Measurements from ENCODE around the gene ACSF2. TPM values are rescaled to one million over a fixed set of nuclear protein-coding genes. Genes with fewer than 3 reads are reported as not detected.
"Not testable (repeated sequence)": the region's sequence is repeated elsewhere in the genome, so short reads cannot be mapped to it uniquely, and the experiment has no call there.

ACSF2 gene
- total and polyA plus RNA-seq, 8 donors: 8.5 to 61.2 (median 22.5) TPM

DNA sequence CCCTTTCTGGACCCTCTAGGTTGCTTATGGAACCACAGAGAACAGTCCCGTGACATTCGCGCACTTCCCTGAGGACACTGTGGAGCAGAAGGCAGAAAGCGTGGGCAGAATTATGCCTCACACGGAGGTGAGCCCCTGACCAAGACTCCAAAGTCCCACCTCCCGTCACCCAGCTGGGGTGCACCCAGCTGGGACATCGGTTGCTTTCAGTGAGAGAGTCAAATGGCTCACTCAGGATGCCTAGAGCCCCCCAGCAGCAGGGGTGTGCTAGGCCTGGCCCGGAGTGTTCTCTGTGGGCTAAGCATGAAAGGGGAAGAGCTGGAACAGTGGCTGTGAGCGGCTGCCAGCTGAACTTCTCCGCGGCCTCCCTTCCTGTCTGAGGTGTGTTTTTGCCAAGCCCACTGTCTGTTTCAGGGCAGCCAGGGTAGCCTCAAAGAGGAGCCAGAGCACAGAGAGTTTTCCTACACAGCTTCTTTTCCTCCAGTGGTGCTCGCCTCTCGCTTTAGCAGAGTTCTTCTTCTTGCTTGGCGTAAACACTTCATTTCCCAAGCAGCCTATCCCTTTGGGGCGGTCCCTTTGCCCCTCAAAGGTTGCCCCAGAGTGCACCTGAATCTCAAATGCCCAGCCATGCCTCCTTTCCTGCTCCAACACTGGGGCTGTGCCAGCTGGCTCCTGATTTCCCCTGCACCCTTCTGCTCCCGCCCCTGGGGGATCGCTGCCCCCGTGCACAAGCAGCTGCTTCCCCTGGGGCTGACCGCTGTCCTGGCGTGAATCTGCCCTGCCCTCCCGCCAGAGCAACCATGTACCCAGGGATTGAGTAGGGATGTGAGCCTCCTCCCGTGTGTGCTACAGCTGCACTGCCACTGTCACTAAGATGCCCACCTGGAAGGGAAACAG is 45.2 kb downstream of the ACSF2 start:
- Histone ChIP-seq H3K9me3 (no peaks in the 10 kb centered on the region), H3K27me3 (no peaks in the 10 kb centered on the region), H3K4me3 (no peak overlapping the region), H3K4me1 (no peaks in the 10 kb centered on the region), H3K27ac (no peak overlapping the region), H3K36me3 (no peaks in the 10 kb centered on the region)
- TF ChIP-seq, protein P1, sequence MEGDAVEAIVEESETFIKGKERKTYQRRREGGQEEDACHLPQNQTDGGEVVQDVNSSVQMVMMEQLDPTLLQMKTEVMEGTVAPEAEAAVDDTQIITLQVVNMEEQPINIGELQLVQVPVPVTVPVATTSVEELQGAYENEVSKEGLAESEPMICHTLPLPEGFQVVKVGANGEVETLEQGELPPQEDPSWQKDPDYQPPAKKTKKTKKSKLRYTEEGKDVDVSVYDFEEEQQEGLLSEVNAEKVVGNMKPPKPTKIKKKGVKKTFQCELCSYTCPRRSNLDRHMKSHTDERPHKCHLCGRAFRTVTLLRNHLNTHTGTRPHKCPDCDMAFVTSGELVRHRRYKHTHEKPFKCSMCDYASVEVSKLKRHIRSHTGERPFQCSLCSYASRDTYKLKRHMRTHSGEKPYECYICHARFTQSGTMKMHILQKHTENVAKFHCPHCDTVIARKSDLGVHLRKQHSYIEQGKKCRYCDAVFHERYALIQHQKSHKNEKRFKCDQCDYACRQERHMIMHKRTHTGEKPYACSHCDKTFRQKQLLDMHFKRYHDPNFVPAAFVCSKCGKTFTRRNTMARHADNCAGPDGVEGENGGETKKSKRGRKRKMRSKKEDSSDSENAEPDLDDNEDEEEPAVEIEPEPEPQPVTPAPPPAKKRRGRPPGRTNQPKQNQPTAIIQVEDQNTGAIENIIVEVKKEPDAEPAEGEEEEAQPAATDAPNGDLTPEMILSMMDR (IDR thresholded peaks at IDR 0.05): no peak
- FAIRE-seq (no peak), ATAC-seq (no peak), DNase-seq (peak in 1 of 6 donors; percentile 12)
- intact Hi-C loops (cut with DNase I): loop anchor here in 2 of 3 donors (5.0 to 10.0 kb wide), 2 partner anchors 104 to 106 kb away; no protein-coding TSS in a partner anchor
- 84 to 85% methylated on average over 22 of the region's 22 CpGs for WGBS, 2 donors

DNA sequence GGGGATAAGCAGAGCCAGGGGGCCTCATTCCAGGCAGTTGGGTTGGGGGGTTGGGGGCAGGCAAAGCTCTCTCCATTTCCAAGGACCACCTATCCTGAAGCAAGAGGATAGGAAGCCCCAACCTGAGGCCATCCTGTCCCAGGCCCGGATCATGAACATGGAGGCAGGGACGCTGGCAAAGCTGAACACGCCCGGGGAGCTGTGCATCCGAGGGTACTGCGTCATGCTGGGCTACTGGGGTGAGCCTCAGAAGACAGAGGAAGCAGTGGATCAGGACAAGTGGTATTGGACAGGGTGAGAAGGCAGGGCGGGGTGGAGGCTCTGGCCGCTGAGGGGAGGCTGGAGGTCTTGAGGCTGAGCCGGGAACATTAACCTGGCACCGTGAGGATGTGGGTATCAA is 46.3 kb downstream of the ACSF2 start:
- 92 to 93% methylated on average over 10 of the region's 10 CpGs for WGBS, 2 donors
- Histone ChIP-seq H3K9me3 (no peaks in the 10 kb centered on the region), H3K27ac (no peak overlapping the region), H3K36me3 (no peaks in the 10 kb centered on the region), H3K4me1 (peaks cover 0 to 6% (median 2%) of the 10 kb centered on the region in 3 donors), H3K4me3 (no peak overlapping the region), H3K27me3 (no peaks in the 10 kb centered on the region)
- DNase-seq (no peak), FAIRE-seq (no peak), ATAC-seq (no peak)
- intact Hi-C loops (cut with DNase I): loop anchor here in 2 of 3 donors (5.0 to 10.0 kb wide), 2 partner anchors 105 to 107 kb away; no protein-coding TSS in a partner anchor
- TF ChIP-seq, protein P1 (IDR thresholded peaks at IDR 0.05): no peak

DNA sequence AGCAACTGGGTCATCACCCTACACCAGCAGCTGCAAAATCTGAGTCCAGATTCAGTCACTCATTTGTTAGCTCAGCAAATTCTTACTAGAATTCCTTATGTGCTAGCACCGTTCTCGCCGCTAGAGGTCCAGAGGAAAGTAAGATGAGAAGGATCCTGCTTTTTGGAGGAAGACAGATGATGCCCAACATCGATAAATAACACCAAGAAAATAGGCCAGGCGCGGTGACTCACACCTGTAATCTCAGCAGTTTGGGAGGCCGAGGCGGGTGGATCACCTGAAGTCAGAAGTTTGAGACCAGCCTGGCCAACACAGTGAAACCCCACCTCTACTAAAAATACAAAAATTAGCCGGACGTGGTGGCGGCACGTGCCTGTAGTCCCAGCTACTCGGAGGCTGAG is 46.7 kb downstream of the ACSF2 start:
- intact Hi-C loops (cut with DNase I): loop anchor here in 2 of 3 donors (5.0 to 10.0 kb wide), 2 partner anchors 105 to 108 kb away; no protein-coding TSS in a partner anchor
- H3K27me3 ChIP-seq, H3K36me3 ChIP-seq, H3K9me3 ChIP-seq, H3K27ac ChIP-seq, ATAC-seq, H3K4me1 ChIP-seq, H3K4me3 ChIP-seq, FAIRE-seq: not testable (repeated sequence)
- WGBS, 2 donors: 87 to 92% methylated on average over 13 of the region's 13 CpGs
- peak in 1 of 6 donors; percentile 2 for DNase-seq

DNA sequence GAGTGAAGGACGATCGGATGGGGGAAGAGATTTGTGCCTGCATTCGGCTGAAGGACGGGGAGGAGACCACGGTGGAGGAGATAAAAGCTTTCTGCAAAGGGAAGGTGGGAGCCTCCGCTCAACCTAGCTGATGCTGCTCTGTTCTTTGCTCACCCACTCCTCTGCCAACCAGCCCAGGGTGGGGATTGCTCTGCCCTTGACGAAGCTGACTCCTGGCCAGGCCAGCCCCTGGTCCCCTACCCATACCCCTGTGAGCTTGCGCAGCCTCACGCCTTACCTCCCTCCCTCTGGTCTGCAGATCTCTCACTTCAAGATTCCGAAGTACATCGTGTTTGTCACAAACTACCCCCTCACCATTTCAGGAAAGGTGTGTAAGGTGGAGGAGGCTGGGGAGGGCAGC is 47.9 kb downstream of the ACSF2 start:
- H3K9me3 ChIP-seq: no peaks in the 10 kb centered on the region
- no peak overlapping the region for H3K4me3 ChIP-seq
- peaks cover 5 to 9% (median 6%) of the 10 kb centered on the region in 3 donors for H3K4me1 ChIP-seq
- FAIRE-seq (no peak), ATAC-seq (no peak), DNase-seq (peak in 1 of 6 donors; percentile 7)
- H3K27ac ChIP-seq: no peak overlapping the region
- H3K27me3 ChIP-seq: no peaks in the 10 kb centered on the region
- H3K36me3 ChIP-seq: no peaks in the 10 kb centered on the region
- WGBS, 2 donors: 79 to 80% methylated on average over 11 of the region's 11 CpGs
- intact Hi-C loops (cut with DNase I): loop anchor here in 2 of 3 donors (5.0 to 10.0 kb wide), 2 partner anchors 107 to 109 kb away; no protein-coding TSS in a partner anchor
- TF ChIP-seq, protein P1 (IDR thresholded peaks at IDR 0.05): no peak

DNA sequence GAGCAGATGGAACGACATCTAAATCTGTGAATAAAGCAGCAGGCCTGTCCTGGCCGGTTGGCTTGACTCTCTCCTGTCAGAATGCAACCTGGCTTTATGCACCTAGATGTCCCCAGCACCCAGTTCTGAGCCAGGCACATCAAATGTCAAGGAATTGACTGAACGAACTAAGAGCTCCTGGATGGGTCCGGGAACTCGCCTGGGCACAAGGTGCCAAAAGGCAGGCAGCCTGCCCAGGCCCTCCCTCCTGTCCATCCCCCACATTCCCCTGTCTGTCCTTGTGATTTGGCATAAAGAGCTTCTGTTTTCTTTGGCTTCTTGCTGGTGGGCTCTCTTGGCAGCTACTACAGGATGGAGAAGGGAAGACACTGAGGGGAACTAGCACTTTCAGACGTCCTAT is 48.5 kb downstream of the ACSF2 start:
- Histone ChIP-seq H3K4me3 (no peak overlapping the region), H3K36me3 (no peaks in the 10 kb centered on the region), H3K27ac (no peak overlapping the region), H3K4me1 (peaks cover 5 to 10% (median 6%) of the 10 kb centered on the region in 3 donors), H3K27me3 (no peaks in the 10 kb centered on the region), H3K9me3 (no peaks in the 10 kb centered on the region)
- FAIRE-seq (no peak), DNase-seq (no peak), ATAC-seq (no peak)
- WGBS, 2 donors: 34 to 38% methylated on average over 6 of the region's 6 CpGs
- TF ChIP-seq, protein P1 (IDR thresholded peaks at IDR 0.05): no peak
- intact Hi-C loops (cut with DNase I): loop anchor here in 2 of 3 donors (5.0 to 10.0 kb wide), 2 partner anchors 107 to 110 kb away; no protein-coding TSS in a partner anchor
